ENCODE data around the gene GTF3C5. TPM values are rescaled to one million over a fixed set of nuclear protein-coding genes. Genes with fewer than 3 reads are reported as not detected.

GTF3C5 gene
- total and polyA plus RNA-seq, 9 of the 15 experiments (the other 6 are each of a cell fraction or from before 2014, with no cell fraction given), result 3.8 to 118 (median 83.7) TPM

DNA sequence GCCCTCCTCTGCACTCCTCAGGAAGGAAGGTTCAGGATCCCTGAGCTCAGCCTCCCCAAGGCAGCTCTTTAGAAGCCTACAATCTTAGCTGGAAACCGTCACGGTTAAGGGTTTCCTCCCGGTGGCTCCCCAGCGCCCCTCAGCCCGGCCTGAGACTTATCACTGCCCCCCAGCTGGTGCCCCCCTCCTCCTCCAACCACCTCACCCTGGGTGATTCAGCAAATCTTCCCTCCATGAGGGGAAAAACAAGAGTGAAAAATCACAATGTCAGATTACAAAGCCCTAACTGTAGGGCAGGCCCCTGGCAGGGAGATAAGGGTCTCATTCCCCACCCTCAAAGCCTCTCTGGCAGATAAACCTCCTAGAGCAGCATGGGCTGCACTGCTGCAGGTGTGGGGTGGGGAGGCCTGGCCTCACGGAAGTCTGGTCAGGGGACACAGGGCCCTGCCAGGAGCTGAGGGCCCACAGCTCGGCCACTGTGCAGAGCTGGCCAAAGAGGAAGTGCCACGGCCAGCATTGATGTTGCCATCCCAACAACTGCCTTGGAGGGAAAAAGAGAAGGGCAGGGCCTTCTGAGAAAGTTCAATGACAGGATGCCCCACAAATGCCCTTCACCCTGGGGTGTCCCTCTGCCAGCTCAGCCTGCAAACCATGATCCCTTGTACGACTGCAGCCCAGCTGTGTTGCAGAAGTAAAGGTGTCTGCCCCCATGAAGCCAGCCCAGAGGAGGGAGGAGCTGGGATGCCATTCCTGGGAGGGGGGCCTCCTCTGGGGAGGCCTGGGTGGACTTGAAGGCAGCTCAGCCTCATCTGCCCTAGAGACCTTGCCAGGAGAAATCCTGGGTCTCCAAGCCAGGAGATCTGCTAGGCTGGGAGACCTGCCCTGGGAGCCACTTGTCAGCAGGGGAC is 26.5 kb upstream of the GTF3C5 start (continued):
- TF ChIP-seq, protein P1, sequence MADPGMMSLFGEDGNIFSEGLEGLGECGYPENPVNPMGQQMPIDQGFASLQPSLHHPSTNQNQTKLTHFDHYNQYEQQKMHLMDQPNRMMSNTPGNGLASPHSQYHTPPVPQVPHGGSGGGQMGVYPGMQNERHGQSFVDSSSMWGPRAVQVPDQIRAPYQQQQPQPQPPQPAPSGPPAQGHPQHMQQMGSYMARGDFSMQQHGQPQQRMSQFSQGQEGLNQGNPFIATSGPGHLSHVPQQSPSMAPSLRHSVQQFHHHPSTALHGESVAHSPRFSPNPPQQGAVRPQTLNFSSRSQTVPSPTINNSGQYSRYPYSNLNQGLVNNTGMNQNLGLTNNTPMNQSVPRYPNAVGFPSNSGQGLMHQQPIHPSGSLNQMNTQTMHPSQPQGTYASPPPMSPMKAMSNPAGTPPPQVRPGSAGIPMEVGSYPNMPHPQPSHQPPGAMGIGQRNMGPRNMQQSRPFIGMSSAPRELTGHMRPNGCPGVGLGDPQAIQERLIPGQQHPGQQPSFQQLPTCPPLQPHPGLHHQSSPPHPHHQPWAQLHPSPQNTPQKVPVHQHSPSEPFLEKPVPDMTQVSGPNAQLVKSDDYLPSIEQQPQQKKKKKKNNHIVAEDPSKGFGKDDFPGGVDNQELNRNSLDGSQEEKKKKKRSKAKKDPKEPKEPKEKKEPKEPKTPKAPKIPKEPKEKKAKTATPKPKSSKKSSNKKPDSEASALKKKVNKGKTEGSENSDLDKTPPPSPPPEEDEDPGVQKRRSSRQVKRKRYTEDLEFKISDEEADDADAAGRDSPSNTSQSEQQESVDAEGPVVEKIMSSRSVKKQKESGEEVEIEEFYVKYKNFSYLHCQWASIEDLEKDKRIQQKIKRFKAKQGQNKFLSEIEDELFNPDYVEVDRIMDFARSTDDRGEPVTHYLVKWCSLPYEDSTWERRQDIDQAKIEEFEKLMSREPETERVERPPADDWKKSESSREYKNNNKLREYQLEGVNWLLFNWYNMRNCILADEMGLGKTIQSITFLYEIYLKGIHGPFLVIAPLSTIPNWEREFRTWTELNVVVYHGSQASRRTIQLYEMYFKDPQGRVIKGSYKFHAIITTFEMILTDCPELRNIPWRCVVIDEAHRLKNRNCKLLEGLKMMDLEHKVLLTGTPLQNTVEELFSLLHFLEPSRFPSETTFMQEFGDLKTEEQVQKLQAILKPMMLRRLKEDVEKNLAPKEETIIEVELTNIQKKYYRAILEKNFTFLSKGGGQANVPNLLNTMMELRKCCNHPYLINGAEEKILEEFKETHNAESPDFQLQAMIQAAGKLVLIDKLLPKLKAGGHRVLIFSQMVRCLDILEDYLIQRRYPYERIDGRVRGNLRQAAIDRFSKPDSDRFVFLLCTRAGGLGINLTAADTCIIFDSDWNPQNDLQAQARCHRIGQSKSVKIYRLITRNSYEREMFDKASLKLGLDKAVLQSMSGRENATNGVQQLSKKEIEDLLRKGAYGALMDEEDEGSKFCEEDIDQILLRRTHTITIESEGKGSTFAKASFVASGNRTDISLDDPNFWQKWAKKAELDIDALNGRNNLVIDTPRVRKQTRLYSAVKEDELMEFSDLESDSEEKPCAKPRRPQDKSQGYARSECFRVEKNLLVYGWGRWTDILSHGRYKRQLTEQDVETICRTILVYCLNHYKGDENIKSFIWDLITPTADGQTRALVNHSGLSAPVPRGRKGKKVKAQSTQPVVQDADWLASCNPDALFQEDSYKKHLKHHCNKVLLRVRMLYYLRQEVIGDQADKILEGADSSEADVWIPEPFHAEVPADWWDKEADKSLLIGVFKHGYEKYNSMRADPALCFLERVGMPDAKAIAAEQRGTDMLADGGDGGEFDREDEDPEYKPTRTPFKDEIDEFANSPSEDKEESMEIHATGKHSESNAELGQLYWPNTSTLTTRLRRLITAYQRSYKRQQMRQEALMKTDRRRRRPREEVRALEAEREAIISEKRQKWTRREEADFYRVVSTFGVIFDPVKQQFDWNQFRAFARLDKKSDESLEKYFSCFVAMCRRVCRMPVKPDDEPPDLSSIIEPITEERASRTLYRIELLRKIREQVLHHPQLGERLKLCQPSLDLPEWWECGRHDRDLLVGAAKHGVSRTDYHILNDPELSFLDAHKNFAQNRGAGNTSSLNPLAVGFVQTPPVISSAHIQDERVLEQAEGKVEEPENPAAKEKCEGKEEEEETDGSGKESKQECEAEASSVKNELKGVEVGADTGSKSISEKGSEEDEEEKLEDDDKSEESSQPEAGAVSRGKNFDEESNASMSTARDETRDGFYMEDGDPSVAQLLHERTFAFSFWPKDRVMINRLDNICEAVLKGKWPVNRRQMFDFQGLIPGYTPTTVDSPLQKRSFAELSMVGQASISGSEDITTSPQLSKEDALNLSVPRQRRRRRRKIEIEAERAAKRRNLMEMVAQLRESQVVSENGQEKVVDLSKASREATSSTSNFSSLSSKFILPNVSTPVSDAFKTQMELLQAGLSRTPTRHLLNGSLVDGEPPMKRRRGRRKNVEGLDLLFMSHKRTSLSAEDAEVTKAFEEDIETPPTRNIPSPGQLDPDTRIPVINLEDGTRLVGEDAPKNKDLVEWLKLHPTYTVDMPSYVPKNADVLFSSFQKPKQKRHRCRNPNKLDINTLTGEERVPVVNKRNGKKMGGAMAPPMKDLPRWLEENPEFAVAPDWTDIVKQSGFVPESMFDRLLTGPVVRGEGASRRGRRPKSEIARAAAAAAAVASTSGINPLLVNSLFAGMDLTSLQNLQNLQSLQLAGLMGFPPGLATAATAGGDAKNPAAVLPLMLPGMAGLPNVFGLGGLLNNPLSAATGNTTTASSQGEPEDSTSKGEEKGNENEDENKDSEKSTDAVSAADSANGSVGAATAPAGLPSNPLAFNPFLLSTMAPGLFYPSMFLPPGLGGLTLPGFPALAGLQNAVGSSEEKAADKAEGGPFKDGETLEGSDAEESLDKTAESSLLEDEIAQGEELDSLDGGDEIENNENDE (IDR thresholded peaks at IDR 0.05; ENCODE audit: low read depth, low read length), result no peak
- TF ChIP-seq ZKSCAN3 (CRISPR knock-in tag; IDR thresholded peaks at IDR 0.05) (no peak), ZSCAN29 (IDR thresholded peaks at IDR 0.05) (no peak), NFRKB (IDR thresholded peaks at IDR 0.05; ENCODE audit: low read depth) (0 out of 2 replicates have a peak, but pooled peaks have one; percentile 5), KLF6 (CRISPR knock-in tag; IDR thresholded peaks at IDR 0.05; ENCODE audit: borderline replicate concordance) (peak; percentile 72; the same call in 1 of the 2 replicates), LEF1 (IDR thresholded peaks at IDR 0.05) (peak; percentile 96)
- TF ChIP-seq, protein P2, sequence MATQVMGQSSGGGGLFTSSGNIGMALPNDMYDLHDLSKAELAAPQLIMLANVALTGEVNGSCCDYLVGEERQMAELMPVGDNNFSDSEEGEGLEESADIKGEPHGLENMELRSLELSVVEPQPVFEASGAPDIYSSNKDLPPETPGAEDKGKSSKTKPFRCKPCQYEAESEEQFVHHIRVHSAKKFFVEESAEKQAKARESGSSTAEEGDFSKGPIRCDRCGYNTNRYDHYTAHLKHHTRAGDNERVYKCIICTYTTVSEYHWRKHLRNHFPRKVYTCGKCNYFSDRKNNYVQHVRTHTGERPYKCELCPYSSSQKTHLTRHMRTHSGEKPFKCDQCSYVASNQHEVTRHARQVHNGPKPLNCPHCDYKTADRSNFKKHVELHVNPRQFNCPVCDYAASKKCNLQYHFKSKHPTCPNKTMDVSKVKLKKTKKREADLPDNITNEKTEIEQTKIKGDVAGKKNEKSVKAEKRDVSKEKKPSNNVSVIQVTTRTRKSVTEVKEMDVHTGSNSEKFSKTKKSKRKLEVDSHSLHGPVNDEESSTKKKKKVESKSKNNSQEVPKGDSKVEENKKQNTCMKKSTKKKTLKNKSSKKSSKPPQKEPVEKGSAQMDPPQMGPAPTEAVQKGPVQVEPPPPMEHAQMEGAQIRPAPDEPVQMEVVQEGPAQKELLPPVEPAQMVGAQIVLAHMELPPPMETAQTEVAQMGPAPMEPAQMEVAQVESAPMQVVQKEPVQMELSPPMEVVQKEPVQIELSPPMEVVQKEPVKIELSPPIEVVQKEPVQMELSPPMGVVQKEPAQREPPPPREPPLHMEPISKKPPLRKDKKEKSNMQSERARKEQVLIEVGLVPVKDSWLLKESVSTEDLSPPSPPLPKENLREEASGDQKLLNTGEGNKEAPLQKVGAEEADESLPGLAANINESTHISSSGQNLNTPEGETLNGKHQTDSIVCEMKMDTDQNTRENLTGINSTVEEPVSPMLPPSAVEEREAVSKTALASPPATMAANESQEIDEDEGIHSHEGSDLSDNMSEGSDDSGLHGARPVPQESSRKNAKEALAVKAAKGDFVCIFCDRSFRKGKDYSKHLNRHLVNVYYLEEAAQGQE (IDR thresholded peaks at IDR 0.05; ENCODE audit: borderline replicate concordance), result peak; percentile 52; the same call in 1 of the 2 replicates
- TF ChIP-seq, protein P2 (CRISPR knock-in tag; IDR thresholded peaks at IDR 0.05; ENCODE audit: low read depth), result no peak
